ENCODE data around the gene MRPL36. TPM values are rescaled to one million over a fixed set of nuclear protein-coding genes. Genes with fewer than 3 reads are reported as not detected.
A peak's percentile ranks its signal among the peaks of the same experiment; 100 is the strongest.
"Not testable (repeated sequence)": the region's sequence is repeated elsewhere in the genome, so short reads cannot be mapped to it uniquely, and the experiment has no call there.

The MRPL36 gene
- total RNA-seq, 2 experiments from 2014 or later, result 51.4 to 64.9 TPM

DNA sequence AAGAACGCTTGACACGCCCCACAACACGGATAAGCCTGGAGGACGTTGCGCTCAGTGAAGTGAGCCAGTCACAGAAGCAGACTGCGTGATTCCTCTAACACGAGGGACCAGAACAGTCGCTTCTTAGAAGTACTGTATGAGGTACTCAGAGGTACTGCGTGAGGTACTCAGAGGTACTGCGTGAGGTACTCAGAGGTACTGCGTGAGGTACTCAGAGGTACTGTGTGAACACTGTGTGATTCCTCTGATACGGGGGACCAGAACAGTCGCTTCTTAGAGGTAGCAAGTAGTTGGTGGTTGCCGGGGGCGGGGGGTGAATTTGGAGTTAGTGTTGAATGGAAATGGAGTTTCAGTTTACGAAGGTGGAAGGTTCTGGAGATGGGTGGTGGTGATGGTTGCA lies 7.3 kb upstream of the MRPL36 start:
- intact Hi-C loops (cut with DNase I, micrococcal nuclease), result no loop called here
- Mint-ChIP-seq H3K27ac (peak overlapping the region; percentile 73), H3K36me3 (ENCODE audit: low read depth) (peaks cover 62% of the 10 kb centered on the region), H3K27me3 (no peaks in the 10 kb centered on the region), H3K9me3 (ENCODE audit: low read depth) (no peaks in the 10 kb centered on the region), H3K4me1 (peaks cover 34% of the 10 kb centered on the region), H3K4me3 (no peak overlapping the region)
- ATAC-seq (no peak), DNase-seq (no peak)
- CTCF ChIA-PET, result no interaction called here
- POLR2A ChIA-PET, result no interaction called here

DNA sequence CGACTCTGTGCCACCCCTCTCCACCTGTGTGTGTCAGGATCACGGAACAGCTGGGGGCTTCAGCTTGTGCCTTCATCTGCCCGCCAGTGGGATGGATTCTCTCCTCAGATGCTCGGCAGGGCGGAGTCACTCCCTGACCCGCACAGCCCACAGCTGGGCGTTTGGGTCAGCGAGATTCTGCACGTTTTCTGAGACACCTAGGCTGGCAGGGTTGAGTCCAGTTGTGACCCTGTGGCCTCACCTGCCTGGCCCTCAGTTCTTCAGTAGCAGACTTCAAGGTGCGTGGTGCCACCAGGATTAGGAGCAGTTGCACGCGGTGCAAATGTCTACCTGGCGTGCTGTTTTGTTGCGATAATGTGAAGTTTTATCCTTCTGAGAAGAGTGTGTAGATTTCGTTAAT lies 6.6 kb upstream of the MRPL36 start:
- peaks cover 35% of the 10 kb centered on the region for H3K4me1 Mint-ChIP-seq
- POLR2A ChIA-PET, result no interaction called here
- peaks cover 58% of the 10 kb centered on the region for H3K36me3 Mint-ChIP-seq (ENCODE audit: low read depth)
- no peak for DNase-seq
- H3K27ac Mint-ChIP-seq, result no peak overlapping the region
- H3K4me3 Mint-ChIP-seq, result no peak overlapping the region
- CTCF ChIA-PET, result no interaction called here
- H3K27me3 Mint-ChIP-seq, result no peaks in the 10 kb centered on the region
- no peak for ATAC-seq
- intact Hi-C loops (cut with DNase I, micrococcal nuclease), result no loop called here
- H3K9me3 Mint-ChIP-seq (ENCODE audit: low read depth), result no peaks in the 10 kb centered on the region

DNA sequence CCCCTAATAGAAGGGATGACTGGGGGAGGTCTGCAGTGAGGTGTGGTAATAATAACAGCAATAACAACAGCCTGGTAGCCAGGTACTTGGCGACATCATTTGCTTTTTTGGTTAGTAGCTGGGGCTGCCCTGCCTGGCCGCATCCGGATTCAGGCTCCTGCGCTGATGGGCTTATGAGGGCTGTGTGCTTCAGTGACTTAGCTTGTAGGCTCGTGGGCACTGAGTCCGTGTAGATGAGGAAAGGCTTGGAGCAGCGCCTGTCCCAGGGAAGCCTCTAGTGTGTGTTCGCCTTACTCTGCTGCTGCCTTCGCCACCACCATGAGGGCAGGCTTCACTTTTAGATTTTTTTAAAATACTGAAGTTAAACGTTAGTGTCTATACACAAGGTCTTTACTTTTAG lies 6.1 kb upstream of the MRPL36 start:
- DNase-seq (no peak), ATAC-seq (no peak)
- Mint-ChIP-seq H3K4me3 (no peak overlapping the region), H3K27ac (no peak overlapping the region), H3K27me3 (no peaks in the 10 kb centered on the region), H3K4me1 (peaks cover 35% of the 10 kb centered on the region), H3K36me3 (ENCODE audit: low read depth) (peaks cover 56% of the 10 kb centered on the region), H3K9me3 (ENCODE audit: low read depth) (no peaks in the 10 kb centered on the region)
- POLR2A ChIA-PET, result no interaction called here
- CTCF ChIA-PET, result no interaction called here
- intact Hi-C loops (cut with DNase I, micrococcal nuclease), result no loop called here

DNA sequence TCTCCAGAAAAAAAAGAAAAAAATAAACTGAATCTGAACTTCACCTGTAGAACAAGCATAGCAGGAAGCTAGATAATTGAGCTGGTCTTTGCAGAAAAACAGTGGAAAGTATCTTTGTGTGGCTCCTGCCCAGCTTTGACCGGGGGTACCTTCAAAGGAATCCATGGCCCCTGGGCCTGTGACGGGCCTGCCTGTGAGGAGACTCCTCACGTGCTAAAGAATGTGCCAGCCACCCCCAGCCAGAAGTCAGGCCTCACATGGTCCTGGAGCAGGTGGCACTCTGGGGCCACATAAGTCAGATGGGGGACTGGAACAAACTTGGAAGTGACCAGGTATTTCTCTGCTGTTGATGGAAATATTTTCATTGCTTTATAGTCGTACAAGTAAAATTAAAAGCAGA lies 5.7 kb upstream of the MRPL36 start:
- ChIA-PET POLR2A (no interaction called here), CTCF (no interaction called here)
- Mint-ChIP-seq H3K27ac (no peak overlapping the region), H3K27me3 (no peaks in the 10 kb centered on the region), H3K4me1 (peaks cover 35% of the 10 kb centered on the region), H3K9me3 (ENCODE audit: low read depth) (no peaks in the 10 kb centered on the region), H3K4me3 (no peak overlapping the region), H3K36me3 (ENCODE audit: low read depth) (peaks cover 56% of the 10 kb centered on the region)
- intact Hi-C loops (cut with DNase I, micrococcal nuclease), result no loop called here
- no peak for ATAC-seq
- no peak for DNase-seq

DNA sequence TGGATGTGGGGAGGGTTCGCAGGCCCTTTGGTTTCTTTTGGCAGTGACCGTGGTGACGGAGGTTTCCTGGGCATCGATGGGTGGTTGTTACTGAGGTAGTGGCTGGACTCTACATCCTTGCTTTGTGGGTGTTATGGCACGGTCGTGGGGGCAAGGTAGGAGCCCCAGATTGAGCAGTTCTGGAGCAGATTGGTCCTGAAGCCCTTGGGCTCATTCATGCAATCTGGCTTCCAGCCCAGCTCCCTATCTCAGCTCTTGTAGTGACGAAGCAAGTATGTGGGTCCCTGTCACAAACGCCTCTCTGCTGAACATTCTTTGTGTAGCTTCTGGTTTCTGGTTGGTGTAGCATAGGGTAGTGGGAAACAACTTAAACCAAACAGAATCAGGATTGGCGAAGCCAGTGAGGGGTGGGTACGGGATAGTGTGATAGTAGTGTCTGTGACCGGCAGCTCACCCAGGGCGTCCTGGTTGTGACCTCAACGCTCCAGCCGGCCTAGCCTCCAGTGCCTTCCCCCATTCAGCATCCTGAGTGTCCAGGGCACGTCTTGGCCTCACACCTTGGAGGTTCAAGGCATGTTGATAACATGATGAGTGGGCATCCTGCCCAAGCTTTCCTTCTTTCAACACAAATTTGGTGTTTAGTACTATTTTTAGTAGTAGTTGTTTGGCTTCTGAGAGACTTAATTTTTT lies 4.5 kb upstream of the MRPL36 start:
- Mint-ChIP-seq H3K9me3 (ENCODE audit: low read depth) (no peaks in the 10 kb centered on the region), H3K4me3 (no peak overlapping the region), H3K27ac (no peak overlapping the region), H3K4me1 (peaks cover 34% of the 10 kb centered on the region), H3K27me3 (no peaks in the 10 kb centered on the region), H3K36me3 (ENCODE audit: low read depth) (peaks cover 59% of the 10 kb centered on the region)
- DNase-seq (no peak), ATAC-seq (no peak)
- ChIA-PET CTCF (interaction anchor here (0.5 to 1.1 kb wide), 3 partner anchors 17 to 635 kb away, joined by 3 read pairs; no protein-coding TSS in a partner anchor), POLR2A (no interaction called here)
- intact Hi-C loops (cut with DNase I, micrococcal nuclease), result loop anchor here in 1 of 2 experiments (5.0 kb wide), 1 partner anchor 1587 kb away; the partner anchor contains the start of genes CCDC127 and SDHA

DNA sequence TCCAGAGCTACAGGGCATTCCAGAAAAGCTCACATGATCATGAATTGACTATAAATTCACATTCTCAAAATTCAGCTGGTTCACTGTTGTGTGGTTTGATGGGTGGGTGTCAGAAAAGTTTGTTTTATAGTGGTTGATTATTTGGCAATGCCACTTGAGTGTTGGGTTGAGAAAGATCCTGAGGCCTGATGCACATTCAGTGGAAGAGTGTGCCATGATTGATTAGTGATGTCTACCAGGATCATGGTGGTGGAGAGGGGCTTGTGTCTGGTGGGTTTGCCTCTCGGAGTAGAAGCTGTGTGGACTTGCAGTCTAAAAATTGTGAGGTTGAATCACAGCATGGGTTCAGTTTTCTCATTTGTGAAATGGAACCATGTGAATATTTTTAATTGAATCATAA lies 3.6 kb upstream of the MRPL36 start:
- intact Hi-C loops (cut with DNase I, micrococcal nuclease), result loop anchor here (1.0 to 5.0 kb wide), 2 partner anchors 28 to 1586 kb away; partner anchors contain the start of genes CCDC127 (in 1 of the 2) and SDHA (in 1 of the 2)
- H3K9me3 Mint-ChIP-seq (ENCODE audit: low read depth), result no peaks in the 10 kb centered on the region
- CTCF ChIA-PET, result interaction anchor here (2.1 kb wide), 1 partner anchor 10 kb away, joined by 10 read pairs; no protein-coding TSS in a partner anchor
- peak overlapping the region; percentile 24 for H3K4me3 Mint-ChIP-seq
- ATAC-seq (no peak), DNase-seq (no peak)
- POLR2A ChIA-PET, result no interaction called here
- no peak overlapping the region for H3K27ac Mint-ChIP-seq
- no peaks in the 10 kb centered on the region for H3K27me3 Mint-ChIP-seq
- peaks cover 64% of the 10 kb centered on the region for H3K36me3 Mint-ChIP-seq (ENCODE audit: low read depth)
- H3K4me1 Mint-ChIP-seq, result peaks cover 38% of the 10 kb centered on the region

DNA sequence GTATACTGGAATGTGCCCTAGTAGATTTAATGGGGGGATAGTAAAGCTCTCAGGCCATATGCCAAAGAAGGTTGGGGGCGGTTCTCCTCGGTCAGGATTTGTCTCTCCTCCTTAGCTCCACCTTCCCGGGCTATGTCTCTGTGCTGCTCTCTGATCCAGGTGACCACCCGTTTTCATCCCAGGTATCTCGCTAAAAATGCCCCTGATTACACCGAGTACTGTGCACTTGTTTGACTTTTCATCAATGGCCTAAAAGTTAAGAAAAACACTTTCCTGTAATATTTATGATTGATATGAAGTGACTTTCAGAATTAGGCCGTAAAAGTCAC lies 2.3 kb upstream of the MRPL36 start:
- Mint-ChIP-seq H3K27ac (peak overlapping the region; percentile 80), H3K27me3 (no peaks in the 10 kb centered on the region), H3K36me3 (ENCODE audit: low read depth) (peaks cover 64% of the 10 kb centered on the region), H3K9me3 (ENCODE audit: low read depth) (no peaks in the 10 kb centered on the region), H3K4me3 (peak overlapping the region; percentile 94), H3K4me1 (peaks cover 48% of the 10 kb centered on the region)
- DNase-seq (no peak), ATAC-seq (no peak)
- ChIA-PET CTCF (interaction anchor here (1.6 to 2.1 kb wide), 2 partner anchors 9 to 18 kb away, joined by 4 to 10 read pairs; no protein-coding TSS in a partner anchor), POLR2A (no interaction called here)
- intact Hi-C loops (cut with DNase I, micrococcal nuclease), result loop anchor here in 1 of 2 experiments (5.0 kb wide), 1 partner anchor 1585 kb away; the partner anchor contains the start of genes CCDC127 and SDHA

DNA sequence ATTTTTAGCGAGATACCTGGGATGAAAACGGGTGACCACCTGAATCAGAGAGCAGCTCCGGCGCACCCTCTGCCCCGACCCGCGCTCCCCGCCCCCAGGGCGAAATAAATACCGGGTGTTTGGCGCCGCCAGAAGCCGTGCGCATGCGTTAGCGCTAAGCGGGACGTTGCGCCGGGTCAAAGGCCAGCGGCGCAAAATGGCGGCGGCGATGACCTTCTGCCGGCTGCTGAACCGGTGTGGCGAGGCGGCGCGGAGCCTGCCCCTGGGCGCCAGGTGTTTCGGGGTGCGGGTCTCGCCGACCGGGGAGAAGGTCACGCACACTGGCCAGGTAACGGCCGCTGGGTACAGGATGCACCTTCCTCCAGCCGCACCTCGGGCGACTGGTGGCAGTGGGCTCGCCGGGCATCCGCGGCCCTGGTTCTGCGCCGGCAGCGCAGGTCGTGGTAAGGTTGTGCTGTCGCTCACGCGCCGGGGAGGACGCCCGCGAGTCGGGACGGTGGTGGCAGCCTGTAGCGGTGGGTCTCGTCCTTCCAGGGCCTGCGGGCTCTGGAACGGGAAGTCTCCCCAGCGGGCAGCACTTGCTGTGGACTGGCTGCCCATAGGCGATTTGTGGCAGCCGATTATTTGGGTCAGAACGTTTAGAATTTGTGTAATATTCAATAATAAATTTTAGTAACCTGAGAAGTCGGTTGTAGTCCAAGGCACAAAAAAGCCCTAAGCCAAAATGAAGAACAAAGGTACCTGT lies 1.8 kb upstream of the MRPL36 start, which contains the start of gene NDUFS6:
Gene NDUFS6 (plus strand): TSS at position 186 of the 745 bp plus-strand sequence. CDS start 11 bp downstream, at position 197.
- ChIA-PET POLR2A (no interaction called here), CTCF (interaction anchor here (1.6 to 2.1 kb wide), 2 partner anchors 9 to 19 kb away, joined by 4 to 10 read pairs; no protein-coding TSS in a partner anchor)
- Mint-ChIP-seq H3K9me3 (ENCODE audit: low read depth) (no peaks in the 10 kb centered on the region), H3K27me3 (no peaks in the 10 kb centered on the region), H3K36me3 (ENCODE audit: low read depth) (peaks cover 63% of the 10 kb centered on the region), H3K27ac (peak within 1 kb of the TSS; percentile 97), H3K4me3 (peak within 1 kb of the TSS; percentile 94), H3K4me1 (peaks cover 51% of the 10 kb centered on the region)
- DNase-seq, result peak; percentile 90
- peak; percentile 67 for ATAC-seq
- intact Hi-C loops (cut with DNase I, micrococcal nuclease), result loop anchor here in 1 of 2 experiments (5.0 kb wide), 1 partner anchor 1584 kb away; the partner anchor contains the start of genes CCDC127 and SDHA

DNA sequence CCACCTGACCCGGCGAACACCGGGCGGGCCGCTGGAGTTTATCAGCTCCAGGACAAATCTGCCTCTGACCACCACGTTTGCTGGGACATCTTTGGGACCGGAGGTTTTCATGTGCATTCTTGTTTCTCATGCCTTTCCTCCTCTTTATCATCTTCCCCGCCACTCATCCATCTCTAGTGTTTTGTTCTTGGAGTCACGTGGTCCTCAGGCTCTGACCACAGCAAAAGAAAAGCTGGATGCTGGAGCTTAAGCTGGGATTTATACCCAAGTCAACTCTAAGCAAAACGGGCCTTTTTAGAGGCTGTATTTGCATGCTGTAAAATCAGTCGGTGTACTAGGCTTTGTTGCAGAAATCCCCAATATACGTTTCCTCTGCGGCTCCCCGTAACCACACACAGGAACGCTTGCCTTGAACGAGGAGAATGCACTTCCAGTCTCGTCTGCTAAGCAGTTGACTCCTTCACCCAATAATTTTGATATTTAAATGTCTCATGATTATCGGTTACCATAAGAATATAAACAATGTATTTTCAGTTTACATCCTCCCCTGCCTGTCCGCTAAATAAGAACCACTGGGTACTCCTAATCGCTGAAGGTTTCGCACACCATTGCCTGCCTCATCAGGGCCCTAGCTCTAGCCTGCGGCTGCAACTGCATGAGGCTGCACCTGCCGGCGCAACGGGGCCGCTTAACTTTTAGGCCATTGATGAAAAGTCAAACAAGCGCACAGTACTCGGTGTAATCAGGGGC lies 1.0 kb upstream of the MRPL36 start:
- intact Hi-C loops (cut with DNase I, micrococcal nuclease), result loop anchor here (1.0 to 5.0 kb wide), 2 partner anchors 8 to 1583 kb away; partner anchors contain the start of genes CCDC127 (in 1 of the 2) and SDHA (in 1 of the 2)
- Mint-ChIP-seq H3K9me3 (ENCODE audit: low read depth) (no peaks in the 10 kb centered on the region), H3K4me3 (peak overlapping the region; percentile 94), H3K27ac (peak overlapping the region; percentile 97), H3K4me1 (peaks cover 48% of the 10 kb centered on the region), H3K36me3 (ENCODE audit: low read depth) (peaks cover 59% of the 10 kb centered on the region), H3K27me3 (no peaks in the 10 kb centered on the region)
- ATAC-seq, result peak; percentile 52
- CTCF ChIA-PET, result interaction anchor here (1.6 kb wide), 1 partner anchor 20 kb away, joined by 4 read pairs; no protein-coding TSS in a partner anchor
- POLR2A ChIA-PET, result no interaction called here
- peak; percentile 52 for DNase-seq

DNA sequence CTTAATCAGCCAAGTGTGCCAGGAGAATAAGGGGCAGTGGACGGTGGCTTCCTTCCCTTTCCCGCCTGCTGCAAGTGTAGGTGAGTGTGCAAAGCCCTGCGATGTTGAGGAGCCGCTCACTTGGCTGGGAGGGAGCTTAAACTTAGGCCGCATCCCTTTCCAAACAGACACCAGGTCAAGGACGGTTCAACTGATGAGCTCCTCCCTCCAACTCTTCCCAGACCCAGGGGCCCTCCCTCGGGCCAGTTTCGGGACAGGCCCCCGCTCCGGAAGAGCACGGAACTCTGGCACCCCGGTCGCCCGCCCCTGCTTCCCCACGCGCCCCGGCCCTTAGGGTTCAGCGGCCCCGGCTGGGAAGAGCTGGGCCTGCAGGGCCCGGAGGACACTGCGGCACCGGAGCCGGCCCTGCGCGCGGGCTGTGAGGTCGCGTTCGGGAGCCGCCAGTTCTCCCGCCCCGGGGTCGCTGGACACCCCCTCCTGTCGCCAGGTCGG lies 481 bp downstream of the MRPL36 start:
- Mint-ChIP-seq H3K27ac (peak overlapping the region; percentile 97), H3K36me3 (ENCODE audit: low read depth) (peaks cover 46% of the 10 kb centered on the region), H3K9me3 (ENCODE audit: low read depth) (no peaks in the 10 kb centered on the region), H3K27me3 (no peaks in the 10 kb centered on the region), H3K4me3 (peak overlapping the region; percentile 94), H3K4me1 (peaks cover 56% of the 10 kb centered on the region)
- ATAC-seq (peak; percentile 34), DNase-seq (peak; percentile 69)
- ChIA-PET POLR2A (no interaction called here), CTCF (interaction anchor here (0.7 to 1.2 kb wide), 3 partner anchors 10 to 36 kb away, joined by 3 read pairs; no protein-coding TSS in a partner anchor)
- intact Hi-C loops (cut with DNase I, micrococcal nuclease), result loop anchor here in 1 of 2 experiments (1.0 to 10.0 kb wide), 6 partner anchors 275 to 1326 kb away; partner anchors contain the start of genes BRD9, CLPTM1L and TRIP13

DNA sequence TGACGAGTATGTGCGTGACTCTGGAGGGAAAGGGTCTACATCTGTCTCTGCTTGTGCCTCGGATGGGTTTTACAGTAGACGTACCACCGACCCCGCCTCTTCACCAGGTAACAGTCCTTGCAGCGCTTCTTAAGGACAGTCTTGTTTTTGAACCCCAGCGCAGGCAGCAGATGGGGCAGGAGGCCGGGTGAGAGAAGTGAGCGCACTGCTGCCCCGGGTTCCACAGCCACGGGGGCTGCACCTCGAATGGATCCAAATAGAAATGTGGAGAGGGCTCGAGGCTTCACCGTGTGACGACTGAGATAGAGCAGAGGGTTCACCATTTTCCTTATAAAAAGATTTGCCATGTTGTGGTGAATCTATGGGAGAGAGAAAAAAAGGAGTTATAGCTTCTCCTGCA lies 1.0 kb downstream of the MRPL36 start:
- ATAC-seq; H3K9me3 Mint-ChIP-seq (ENCODE audit: low read depth); DNase-seq; POLR2A ChIA-PET; H3K27me3 Mint-ChIP-seq: not testable (repeated sequence)
- CTCF ChIA-PET, result interaction anchor here (0.7 to 1.2 kb wide), 3 partner anchors 10 to 35 kb away, joined by 3 read pairs; no protein-coding TSS in a partner anchor
- H3K36me3 Mint-ChIP-seq (ENCODE audit: low read depth), result peaks cover 41% of the 10 kb centered on the region
- H3K27ac Mint-ChIP-seq, result peak overlapping the region; percentile 85
- intact Hi-C loops (cut with DNase I, micrococcal nuclease), result loop anchor here in 1 of 2 experiments (2.0 to 10.0 kb wide), 4 partner anchors 484 to 1326 kb away; partner anchors contain the start of genes BRD9 and TRIP13
- peak overlapping the region; percentile 94 for H3K4me3 Mint-ChIP-seq
- peaks cover 56% of the 10 kb centered on the region for H3K4me1 Mint-ChIP-seq

Measured in activated CD4-positive, alpha-beta T cell treated with anti-CD3 and anti-CD28 coated beads for 36 hours (primary cell).